NCI-H524 (cell line): Measurements from ENCODE around the gene GSTM4.

Experiments
- DNase-seq, 2 experiments: peaks; one replicate each; lab custom pipeline; 2025; lab: John Stamatoyannopoulos, UW

Gene GSTM4

GRCh38 chr1:109624201-109625010 lies 31.5 kb upstream of the GSTM4 start:
- DNase-seq: no peak

DNA sequence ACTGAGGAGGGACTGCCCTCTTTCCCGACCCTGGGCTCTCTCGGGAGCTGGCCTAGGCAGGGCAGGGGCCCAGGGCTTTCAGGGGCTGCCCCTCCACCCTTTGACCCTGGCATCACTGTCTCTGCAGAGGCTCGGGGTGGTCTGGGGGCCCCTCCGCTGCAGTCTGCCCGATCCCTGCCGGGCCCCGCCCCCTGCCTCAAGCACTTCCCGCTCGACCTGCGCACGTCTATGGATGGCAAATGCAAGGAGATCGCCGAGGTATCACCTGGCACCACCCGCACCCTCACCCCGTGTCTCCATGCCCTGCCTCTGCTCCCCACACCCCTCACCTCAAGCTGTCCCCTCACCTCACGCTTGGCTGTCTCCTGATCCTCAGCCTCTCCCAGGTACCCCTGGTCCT lies 30.7 kb upstream of the GSTM4 start:
- DNase-seq: no peak

DNA sequence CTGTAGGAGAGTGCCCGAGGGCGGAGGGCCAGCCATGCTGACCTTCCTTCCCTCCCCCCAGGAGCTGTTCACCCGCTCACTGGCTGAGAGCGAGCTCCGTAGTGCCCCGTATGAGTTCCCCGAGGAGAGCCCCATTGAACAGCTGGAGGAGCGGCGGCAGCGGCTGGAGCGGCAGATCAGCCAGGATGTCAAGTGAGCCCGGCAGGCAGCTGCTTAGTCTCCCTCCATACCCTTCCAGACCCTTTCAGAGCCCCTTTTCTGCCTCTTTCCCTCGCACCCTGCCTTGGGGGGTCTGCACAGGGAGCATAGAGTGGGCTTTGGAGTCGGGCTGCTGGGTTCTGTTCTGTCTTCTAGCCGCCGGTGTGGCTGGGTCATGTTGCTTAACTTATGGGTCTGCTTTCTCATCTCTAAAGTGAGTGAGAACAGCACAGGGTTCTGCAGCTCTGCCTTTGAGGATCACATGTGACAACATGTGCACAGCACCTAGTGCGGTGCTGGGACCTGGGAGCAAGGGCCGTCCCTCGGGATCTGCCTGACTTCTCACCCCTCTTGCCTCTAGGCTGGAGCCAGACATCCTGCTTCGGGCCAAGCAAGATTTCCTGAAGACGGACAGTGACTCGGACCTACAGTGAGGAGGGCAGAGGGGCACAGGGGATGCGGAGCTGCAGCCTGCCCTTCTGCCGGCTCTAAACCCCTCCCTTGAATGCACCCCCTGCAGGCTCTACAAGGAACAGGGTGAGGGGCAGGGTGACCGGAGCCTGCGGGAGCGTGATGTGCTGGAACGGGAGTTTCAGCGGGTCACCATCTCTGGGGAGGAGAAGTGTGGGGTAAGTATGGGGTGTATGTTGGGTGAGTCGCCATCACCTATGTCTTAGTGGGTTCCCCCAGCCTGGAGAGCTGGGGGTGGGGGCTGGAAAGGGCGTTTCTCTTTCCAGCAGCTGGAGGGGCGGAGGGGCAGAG lies 30.0 kb upstream of the GSTM4 start:
- peak in 1 of 2 experiments; percentile 23 for DNase-seq

DNA sequence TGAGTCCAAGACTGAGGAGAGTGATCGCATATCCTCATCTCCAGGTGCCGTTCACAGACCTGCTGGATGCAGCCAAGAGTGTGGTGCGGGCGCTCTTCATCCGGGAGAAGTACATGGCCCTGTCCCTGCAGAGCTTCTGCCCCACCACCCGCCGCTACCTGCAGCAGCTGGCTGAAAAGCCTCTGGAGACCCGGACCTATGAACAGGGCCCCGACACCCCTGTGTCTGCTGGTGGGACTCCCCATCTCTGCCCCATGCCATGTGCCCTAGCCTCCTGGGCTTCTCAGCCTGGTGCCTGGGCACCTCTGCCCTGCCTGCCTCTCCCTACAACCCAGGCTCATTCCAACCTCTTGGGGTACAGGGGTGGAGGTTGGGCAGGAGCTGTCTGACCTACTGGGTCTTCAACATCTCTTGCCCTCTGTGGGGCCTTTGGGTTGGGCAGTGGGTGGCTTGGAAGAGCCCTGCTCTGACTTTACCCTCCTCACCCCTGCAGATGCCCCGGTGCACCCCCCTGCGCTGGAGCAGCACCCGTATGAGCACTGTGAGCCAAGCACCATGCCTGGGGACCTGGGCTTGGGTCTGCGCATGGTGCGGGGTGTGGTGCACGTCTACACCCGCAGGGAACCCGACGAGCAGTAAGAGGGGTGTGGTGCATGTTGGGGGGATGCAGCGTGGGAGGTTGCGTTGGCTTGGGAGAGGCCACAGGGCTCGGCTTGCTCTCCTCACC lies 29.1 kb upstream of the GSTM4 start:
- no peak for DNase-seq

DNA sequence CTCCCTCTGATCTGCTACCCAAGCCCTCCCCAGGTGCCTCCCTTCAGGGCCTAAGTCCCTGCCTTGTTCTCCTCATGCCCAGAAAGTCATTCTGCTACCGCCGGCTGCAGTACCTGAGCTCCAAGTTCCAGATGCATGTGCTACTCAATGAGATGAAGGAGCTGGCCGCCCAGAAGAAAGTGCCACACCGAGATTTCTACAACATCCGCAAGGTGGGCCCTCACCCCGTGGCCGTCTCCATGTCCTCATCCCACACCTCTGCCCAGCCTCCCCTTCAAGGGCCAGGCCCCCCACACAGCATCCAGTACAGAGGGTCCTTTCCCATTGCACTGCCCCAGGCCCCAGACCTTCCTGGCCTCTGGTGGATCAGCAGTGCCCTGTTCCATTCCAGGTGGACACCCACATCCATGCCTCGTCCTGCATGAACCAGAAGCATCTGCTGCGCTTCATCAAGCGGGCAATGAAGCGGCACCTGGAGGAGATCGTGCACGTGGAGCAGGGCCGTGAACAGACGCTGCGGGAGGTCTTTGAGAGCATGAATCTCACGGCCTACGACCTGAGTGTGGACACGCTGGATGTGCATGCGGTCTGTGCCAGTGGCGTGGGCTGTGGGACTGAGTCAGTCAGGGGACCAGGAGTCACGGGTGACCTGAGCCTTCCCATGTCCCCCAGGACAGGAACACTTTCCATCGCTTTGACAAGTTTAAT lies 28.1 kb upstream of the GSTM4 start:
- DNase-seq: no peak

DNA sequence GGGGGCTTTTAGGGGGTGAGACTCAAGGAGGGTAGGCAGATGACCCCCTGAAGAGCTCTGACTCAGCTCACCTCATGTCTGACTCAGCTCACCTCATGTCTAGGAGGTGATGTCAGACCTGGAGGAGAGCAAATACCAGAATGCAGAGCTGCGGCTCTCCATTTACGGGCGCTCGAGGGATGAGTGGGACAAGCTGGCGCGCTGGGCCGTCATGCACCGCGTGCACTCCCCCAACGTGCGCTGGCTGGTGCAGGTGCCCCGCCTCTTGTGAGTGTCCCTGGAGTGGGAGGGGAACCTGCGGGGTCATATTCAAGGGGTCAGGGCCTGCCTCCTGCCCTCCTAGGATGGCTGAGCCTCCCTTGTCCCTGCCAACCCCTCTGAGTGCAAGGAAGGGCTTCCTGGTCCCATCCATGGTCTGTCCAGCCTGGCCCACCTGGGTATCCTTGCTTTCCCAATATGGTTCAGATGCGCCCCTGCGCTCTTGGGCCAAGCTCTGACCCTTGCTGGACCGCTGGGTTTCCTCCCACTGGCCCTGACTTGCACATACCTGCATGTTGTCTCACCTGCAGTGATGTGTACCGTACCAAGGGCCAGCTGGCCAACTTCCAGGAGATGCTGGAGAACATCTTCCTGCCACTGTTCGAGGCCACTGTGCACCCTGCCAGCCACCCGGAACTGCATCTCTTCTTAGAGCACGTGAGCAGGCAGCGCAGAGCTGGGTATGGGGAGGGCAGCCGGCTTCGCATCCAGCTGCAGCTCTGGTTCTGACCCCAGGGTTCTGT lies 27.2 kb upstream of the GSTM4 start:
- no peak for DNase-seq

DNA sequence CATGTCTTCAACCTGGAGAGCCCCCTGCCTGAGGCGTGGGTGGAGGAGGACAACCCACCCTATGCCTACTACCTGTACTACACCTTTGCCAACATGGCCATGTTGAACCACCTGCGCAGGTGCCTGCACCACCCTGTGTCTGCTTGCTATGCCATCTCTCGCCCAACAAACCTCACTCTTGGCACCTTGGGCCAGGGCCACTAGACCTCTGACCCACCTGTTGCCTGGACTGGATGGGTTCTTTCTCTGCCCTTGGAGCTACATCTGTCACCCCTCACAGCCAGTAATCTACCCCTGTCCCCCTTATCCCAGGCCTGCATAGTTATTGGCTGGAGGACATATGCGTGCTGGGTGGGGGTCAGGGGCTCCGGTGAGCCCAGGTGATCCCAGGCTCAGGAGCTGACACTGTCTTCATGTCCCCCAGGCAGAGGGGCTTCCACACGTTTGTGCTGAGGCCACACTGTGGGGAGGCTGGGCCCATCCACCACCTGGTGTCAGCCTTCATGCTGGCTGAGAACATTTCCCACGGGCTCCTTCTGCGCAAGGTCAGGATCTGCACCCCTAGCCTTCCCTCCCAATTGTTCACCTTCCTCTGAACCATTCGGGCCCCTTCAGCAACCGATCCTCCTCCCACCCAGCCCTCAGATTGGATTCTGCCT lies 26.4 kb upstream of the GSTM4 start:
- DNase-seq: no peak

GRCh38 chr1:109630081-109630897 lies 25.6 kb upstream of the GSTM4 start:
- DNase-seq: no peak

DNA sequence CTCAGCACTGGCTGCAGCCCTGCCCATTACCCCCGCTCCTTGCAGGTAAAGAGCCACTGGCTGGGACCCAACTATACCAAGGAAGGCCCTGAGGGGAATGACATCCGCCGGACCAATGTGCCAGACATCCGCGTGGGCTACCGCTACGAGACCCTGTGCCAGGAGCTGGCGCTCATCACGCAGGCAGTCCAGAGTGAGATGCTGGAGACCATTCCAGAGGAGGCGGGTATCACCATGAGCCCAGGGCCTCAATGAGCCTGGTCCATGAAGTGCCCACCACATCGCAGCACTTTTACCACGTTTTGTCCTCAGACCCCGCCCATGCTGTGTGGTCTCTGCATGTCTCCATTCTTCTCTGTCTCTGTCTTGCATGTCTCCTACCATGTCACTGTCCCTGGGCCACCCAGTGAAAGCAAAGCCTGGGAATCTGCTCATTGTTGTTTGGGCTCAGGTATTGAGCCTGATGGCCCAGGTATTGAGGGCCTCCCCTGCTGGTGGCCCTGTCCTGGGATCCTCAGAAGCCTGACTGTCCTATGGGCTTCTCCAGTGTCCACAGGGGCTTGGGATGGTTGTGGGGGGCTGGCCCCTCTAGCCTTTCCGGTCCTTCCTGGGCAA lies 24.9 kb upstream of the GSTM4 start:
- no peak for DNase-seq

DNA sequence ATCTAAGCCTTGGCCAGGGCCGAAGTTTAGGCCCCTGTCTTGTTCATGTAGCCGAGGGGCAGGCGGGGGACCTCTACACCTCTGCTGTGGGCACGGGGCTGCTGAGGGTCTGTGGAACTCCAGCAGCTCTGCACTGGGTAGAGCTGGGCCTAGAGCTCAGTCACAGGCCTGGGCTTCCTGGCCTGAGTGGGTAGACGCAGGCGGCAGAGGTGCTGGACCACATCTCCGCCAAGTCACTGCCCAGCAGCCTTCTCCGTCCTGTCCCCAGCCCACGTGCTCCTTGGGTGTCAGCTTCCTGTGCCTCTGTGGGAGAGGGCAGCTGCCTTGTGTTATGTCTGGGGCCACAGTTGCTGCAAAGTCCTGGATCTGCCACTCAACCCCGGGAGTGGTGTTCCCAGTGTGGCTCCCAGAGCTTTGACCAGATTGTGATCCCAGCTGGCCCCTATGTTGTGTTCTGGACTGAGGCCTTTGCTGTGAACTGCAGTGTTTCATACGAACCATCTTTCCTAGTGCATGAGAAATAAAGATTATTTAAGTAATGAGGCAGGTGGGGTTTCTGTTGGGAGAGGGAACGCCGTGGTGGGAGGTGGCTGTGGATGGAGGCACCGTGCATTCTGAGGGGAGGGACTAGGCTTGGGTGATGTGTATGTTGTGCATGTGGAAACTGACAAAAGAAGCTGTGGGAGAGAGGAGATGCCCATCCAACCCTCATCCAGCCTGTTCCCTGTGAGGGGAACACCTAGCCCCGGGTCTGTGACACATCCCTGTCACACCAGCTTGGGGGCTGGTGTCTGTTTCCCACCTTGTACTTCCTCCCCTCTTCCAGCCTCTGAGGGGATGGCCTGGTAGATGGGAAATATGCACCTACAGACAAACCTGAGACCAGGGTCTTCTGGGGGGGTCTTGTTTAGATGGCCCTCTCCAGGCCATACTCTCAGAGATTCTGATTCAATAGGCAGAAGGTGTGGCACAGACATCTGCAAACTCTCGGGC lies 24.1 kb upstream of the GSTM4 start:
- DNase-seq: no peak

GRCh38 chr1:109632671-109633346 lies 23.1 kb upstream of the GSTM4 start:
- DNase-seq: peak; percentile 44 to 69

DNA sequence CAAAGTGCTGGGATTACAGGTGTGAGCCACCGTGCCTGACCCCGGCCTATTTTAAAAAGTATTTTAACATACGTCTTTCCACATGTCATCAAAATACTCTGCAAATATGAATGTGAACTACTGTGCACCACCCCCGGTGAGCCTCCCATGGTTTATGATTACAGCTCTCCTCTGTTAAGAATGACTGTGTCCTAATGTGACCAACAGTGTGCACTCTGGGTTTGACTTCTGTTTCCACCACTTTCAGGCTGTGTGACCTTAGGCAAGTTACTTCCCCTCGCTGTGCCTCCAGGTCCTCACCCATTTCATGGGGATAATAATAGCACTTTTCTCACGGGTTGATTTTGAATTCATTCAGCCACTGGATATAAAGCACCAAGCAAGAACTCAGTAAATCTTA lies 21.6 kb upstream of the GSTM4 start:
- no peak for DNase-seq

- DNase-seq: no peak
These were observed 20.8 kb upstream of the GSTM4 start for GRCh38 chr1:109634771-109635750.

- DNase-seq: no peak
These were observed 20.1 kb upstream of the GSTM4 start for GRCh38 chr1:109635862-109636200.

- no peak for DNase-seq
These were observed 19.5 kb upstream of the GSTM4 start for GRCh38 chr1:109636201-109636952.
